Right lobe of liver (tissue), 6 donors: ENCODE results near the gene ISL1. TPM values are rescaled to one million over a fixed set of nuclear protein-coding genes. Genes with fewer than 3 reads are reported as not detected.

Experiments used
- ATAC-seq, 4 donors: fragments of 200-7000 bp; cut with Tn5 transposase; one replicate each; pipeline ENCODE4 v1.9.1; 2020; ENCODE audit warnings: mild to moderate bottlenecking in 4 of 4, moderate library complexity in 4 of 4
- DNase-seq, 3 donors: peaks; one replicate each; pipeline ENCODE4 v3.0.0-alpha.2; 2020
- H3K27ac ChIP-seq, 3 donors: fragments of 200-600 bp; one replicate each; pipeline ENCODE4 v1.8.0; 2022
- H3K27me3 ChIP-seq, 2 donors: fragments of 200-600 bp; one replicate each; pipeline ENCODE4 v1.8.0; 2022
- H3K36me3 ChIP-seq, 4 donors: fragments of 200-600 bp; sonication (generic) in 1 of 4; one replicate each; pipeline versions ENCODE4 v1.5.1 to v1.8.0; 2017 to 2022; ENCODE audit warnings: control low read depth in 1 of 4
- H3K4me1 ChIP-seq, 4 donors: fragments of 200-600 bp; sonication (generic) in 1 of 4; one replicate each; pipeline versions ENCODE4 v1.5.1 to v1.8.0; 2017 to 2022; ENCODE audit warnings: control low read depth in 1 of 4
- H3K4me3 ChIP-seq, 3 donors: fragments of 200-600 bp; one replicate each; pipeline ENCODE4 v1.8.0; 2022
- H3K9me3 ChIP-seq, 4 donors: fragments of 200-600 bp; sonication (generic) in 1 of 4; one replicate each; pipeline versions ENCODE4 v1.5.1 to v1.8.0; 2017 to 2022; ENCODE audit warnings: control low read depth in 1 of 4
- POLR2A ChIP-seq: fragments of 450-650 bp; IDR thresholded peaks from one replicate; pipeline ENCODE4 v1.6.1; 2017; ENCODE audit warnings: antibody characterized with exemption, mild to moderate bottlenecking
- WGBS: methylation state at CpG from one replicate; pipeline ENCODE4 v1.1.6; 2018; ENCODE audit warnings: low coverage, low lambda C conversion rate; ENCODE audit not compliant: insufficient coverage; ENCODE audit errors: missing lambda C conversion rate; 5-methylcytosine and 5-hydroxymethylcytosine counted together
- intact Hi-C, 2 donors: fragments of 100-400 bp; cut with DNase I; formaldehyde crosslinking; loops; one replicate each; pipeline versions ENCODE4 v1.11.2 to v1.14.1; 2022
- total RNA-seq, 6 experiments: library from RNA; depleted of rRNA in 2 of 6; stranded (reverse); fragments of >200 nt in 2 of 6; fragmentation: NEBNext Ultra II Directional in 3 of 6; extraction: Animal tissue kit (Norgen Biotek cat#: 25700) in 3 of 6; gene quantifications; one replicate each; pipeline versions ENCODE4 v1.1.0 to v1.2.4, GENCODE V29; 2016 to 2023
- TF ChIP-seq, protein P1 (sequence below), 4 donors: fragments of 200-600 bp in 3 of 4; fragments of 450-650 bp in 1 of 4; IDR thresholded peaks; one replicate each; pipeline versions ENCODE4 v1.5.1 to v1.8.0; 2016 to 2022; ENCODE audit warnings: antibody characterized with exemption in 4 of 4, mild to moderate bottlenecking in 2 of 4
- donor health status: DM: no; HTN: yes; CAD: no.
- donor health status: DM: no; HTN: no; CAD: no.
- donor health status: DM: no; HTN: no; CAD: no.
- donor health status: DM: no; HTN: yes; CAD: no.
- donor health status: DM: no; HTN: yes; CAD: no.

ISL1 gene
- total RNA-seq, 6 experiments from 2014 or later: not detected

DNA sequence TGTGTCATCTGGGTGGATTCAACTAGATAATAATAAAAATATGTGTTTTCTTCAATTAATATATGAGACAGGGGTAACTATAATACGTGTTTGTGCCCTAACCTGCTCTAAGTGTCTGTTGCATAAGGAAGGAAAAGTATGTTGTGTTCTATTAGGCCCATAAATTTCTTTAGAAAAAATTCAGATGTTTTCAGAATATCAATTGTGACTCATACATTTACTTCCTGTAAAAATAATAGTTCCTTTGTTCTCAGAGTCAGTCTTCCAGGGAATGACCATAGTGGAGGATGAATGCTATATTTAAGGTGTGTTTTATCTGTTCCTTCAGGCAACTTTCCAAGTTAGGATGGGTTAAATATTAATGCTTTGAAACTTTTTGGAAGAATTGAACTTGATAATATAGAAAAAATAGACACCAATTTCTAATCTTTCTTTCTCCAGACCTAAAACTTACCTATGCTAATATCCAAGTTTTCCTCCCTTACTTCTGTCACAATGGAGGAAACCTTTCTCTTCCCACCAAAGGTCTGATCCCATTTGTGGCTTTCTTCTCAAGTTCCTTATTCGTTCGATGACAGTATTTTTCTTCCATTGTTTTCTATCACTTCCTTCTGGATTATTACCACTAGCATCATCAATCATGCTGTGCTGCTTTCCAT, 49.9 kb downstream of the ISL1 start:
- Histone ChIP-seq H3K4me3 (no peak overlapping the region), H3K9me3 (no peaks in the 10 kb centered on the region), H3K4me1 (no peaks in the 10 kb centered on the region), H3K36me3 (no peaks in the 10 kb centered on the region), H3K27me3 (no peaks in the 10 kb centered on the region), H3K27ac (no peak overlapping the region)
- intact Hi-C loops: no loop called here
- TF ChIP-seq, protein P1, sequence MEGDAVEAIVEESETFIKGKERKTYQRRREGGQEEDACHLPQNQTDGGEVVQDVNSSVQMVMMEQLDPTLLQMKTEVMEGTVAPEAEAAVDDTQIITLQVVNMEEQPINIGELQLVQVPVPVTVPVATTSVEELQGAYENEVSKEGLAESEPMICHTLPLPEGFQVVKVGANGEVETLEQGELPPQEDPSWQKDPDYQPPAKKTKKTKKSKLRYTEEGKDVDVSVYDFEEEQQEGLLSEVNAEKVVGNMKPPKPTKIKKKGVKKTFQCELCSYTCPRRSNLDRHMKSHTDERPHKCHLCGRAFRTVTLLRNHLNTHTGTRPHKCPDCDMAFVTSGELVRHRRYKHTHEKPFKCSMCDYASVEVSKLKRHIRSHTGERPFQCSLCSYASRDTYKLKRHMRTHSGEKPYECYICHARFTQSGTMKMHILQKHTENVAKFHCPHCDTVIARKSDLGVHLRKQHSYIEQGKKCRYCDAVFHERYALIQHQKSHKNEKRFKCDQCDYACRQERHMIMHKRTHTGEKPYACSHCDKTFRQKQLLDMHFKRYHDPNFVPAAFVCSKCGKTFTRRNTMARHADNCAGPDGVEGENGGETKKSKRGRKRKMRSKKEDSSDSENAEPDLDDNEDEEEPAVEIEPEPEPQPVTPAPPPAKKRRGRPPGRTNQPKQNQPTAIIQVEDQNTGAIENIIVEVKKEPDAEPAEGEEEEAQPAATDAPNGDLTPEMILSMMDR (IDR thresholded peaks at IDR 0.05): no peak
- TF ChIP-seq POLR2A: no peak
- ATAC-seq (no peak), DNase-seq (no peak)
- WGBS: 35% methylated on average over 3 of the region's 3 CpGs

DNA sequence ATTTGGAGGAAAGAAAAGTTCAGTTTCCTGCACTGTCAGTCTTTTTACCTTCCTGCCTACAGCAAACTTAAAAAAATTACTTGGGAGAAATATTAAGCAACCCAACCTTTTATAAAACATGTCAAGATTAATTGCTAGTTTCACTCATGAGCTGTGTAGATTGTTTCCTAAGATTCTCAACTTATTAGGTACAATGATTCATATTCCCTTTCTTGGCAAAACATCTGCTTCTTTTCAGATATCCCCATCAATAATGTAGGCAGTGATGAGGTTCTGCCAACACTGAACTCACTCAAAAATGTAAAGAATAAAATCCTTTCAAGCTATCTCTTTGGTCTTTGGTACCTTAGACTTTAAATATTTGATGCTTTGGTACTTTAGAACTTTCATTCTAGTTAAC, 56.0 kb downstream of the ISL1 start:
- DNase-seq (no peak), ATAC-seq (no peak)
- intact Hi-C loops: no loop called here

More for the DNA sequence above, 56.0 kb downstream of the ISL1 start:
- H3K9me3 ChIP-seq: no peaks in the 10 kb centered on the region
- no peak for TF ChIP-seq POLR2A
- TF ChIP-seq, protein P1 (IDR thresholded peaks at IDR 0.05): no peak
- no peak overlapping the region for H3K27ac ChIP-seq
- no peaks in the 10 kb centered on the region for H3K4me1 ChIP-seq
- no peak overlapping the region for H3K4me3 ChIP-seq
- H3K27me3 ChIP-seq: no peaks in the 10 kb centered on the region
- no peaks in the 10 kb centered on the region for H3K36me3 ChIP-seq
